Hindlimb muscle (tissue), 1 donor: ENCODE results near the gene SLC26A8. TPM values are rescaled to one million over a fixed set of nuclear protein-coding genes. Genes with fewer than 3 reads are reported as not detected.
"Not testable (repeated sequence)": the region's sequence is repeated elsewhere in the genome, so short reads cannot be mapped to it uniquely, and the experiment has no call there.

ENCODE experiments used
- DNase-seq: peaks from one replicate; pipeline ENCODE4 v3.0.0-alpha.2; 2013
- polyA plus RNA-seq: library from polyadenylated mRNA; unstranded; fragments of 120-200 nt; gene quantifications from one replicate; pipeline ENCODE4 v1.2.1, GENCODE V29; 2013; ENCODE audit not compliant: insufficient read length

Gene SLC26A8
- polyA plus RNA-seq, 1 donor = 0.17 TPM

DNA sequence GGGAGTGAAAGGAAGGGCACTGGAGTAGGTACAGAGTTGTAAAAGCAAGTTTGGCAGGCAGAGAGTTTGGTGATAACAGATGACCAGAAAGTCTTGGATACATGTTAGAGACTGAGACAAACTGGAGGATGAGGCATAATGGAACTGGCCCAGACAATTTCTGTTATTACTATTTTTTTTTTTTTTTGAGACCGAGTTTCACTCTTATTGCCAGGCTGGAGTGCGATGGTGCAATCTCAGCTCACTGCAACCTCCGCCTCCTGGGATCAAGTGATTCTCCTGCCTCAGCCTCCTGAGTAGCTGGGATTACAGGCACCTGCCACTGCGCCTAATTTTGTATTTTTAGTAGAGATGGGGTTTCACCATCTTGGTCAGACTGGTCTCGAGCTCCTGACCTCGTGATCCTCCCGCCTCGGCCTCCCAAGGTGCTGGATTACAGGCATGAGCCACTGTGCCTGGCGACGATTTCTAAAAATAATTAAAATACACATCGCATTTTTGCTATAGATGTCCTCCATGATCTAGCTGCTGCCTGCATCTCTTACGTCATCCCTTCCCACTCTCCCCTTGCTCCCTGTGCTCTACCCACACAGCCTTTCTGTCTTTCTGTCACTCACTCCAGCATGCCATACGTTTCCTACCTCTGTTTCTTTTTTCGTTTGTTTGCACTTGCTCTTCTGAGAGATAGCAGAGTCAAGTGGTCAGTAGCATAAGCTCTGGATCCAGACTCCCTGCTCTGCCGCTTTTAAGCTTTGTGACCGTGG lies 26.7 kb upstream of the SLC26A8 start:
- DNase-seq = no peak

- DNase-seq = no peak
Observed at GRCh38 chr6:36050305-36050704, 25.9 kb upstream of the SLC26A8 start.

GRCh38 chr6:36049582-36049981 lies 25.1 kb upstream of the SLC26A8 start:
- DNase-seq = no peak

DNA sequence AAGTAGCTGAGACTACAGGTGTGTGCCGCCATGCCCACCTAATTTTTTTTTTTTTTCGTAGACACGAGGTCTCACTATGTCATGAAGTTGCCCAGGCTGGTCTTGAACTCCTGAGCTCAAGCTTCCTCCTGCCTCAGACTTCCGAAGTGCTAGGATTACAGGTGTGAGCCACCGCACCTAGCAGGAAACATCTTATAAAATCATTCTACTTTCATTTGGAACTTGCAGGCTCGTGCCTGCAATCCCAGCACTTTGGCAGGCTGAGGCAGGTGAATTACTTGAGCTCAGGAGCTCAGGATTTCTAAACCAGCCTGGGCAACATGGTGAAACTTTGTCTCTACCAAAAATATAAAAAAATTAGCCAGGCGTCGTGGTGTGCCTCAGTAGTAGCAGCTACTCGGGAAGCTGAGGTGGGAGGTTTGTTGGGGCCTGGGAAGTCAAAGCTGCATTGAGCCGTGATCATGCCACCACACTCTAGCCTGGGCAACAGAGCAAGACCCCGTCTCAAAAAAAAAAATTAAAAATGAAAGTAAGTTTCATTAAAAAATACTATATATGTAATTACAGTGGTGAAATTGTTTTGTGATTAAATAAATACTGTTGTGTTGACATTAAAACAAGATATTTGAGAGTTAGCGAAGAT lies 18.3 kb upstream of the SLC26A8 start:
- no peak for DNase-seq

DNA sequence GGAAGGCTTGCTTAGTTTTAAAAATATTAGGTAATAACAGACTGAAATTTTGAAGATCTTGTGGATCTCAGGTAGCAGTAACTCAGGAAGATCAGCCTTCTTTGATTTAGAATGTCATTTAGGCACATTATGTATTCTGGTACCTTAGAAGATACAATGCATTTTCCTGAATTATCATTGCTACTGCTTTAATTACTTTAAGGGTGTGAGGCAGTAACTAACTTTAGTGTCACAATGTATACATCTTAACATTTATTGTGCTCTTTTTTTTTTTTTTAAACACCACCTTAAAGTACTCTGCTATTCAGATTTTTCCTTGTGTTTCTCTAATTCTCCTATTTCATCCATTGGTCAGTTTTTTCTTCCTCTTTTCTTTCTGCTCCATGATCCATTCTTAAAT lies 16.5 kb upstream of the SLC26A8 start:
- no peak for DNase-seq

DNA sequence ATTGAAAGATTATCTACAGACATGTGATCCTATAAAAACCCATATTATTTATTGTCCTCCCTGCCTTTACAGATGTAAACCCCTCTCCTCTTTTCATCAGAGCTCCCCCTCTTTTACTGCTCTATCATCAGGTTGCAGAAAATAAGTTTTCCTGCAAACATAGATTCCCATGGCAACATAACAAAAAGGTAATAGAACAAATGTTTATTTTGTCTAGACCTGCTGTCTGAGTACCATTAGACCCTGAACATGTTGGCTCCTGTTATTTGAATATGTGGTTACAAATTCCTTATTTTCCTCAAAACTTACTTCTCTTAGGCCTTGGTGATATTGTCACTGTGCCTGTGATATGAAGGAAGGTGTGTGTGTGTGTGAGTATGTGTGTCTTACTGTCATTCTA lies 14.7 kb upstream of the SLC26A8 start:
- no peak for DNase-seq

- DNase-seq = peak; percentile 19
Observed at GRCh38 chr6:36038120-36038876, 13.9 kb upstream of the SLC26A8 start.

GRCh38 chr6:36035225-36035624 lies 10.8 kb upstream of the SLC26A8 start:
- DNase-seq = no peak

DNA sequence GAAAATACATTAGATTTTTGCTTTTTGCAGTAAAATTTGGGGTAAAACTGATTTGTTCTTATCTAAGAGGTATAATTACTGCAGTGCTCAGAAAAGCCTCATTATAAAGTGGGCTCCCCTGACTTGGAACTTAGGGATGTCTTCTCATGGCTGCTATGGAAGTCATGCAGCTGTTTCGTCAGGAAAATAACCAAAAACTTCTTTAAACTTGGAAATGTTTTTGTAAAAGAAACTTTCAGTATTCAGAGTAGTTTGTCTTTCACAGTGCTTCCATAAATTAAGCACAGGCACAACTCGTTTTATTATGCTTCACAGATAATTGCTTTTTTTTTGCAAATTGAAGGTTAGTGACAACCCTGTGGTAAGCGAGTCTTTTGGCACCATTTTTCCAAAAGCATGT lies 10.0 kb upstream of the SLC26A8 start:
- DNase-seq = no peak

DNA sequence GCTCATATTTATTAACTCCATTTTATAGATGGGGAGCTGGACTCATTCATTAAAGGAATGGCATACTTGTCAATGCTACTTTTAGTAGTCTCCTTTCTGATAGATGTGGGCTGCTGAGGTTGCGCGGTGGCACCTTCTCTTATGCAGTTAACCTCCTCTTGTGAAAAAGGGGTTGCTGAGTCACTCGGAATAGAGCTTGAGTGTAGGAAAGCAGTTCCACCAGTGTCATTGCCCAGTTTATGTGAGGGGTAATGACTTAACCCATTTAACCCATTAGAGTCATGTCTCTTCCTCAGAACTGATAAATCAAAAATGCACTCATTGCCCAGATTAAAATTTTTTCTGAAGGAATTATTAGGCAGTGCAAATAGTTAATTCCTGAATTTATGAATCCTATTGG lies 9.5 kb upstream of the SLC26A8 start:
- DNase-seq = no peak

GRCh38 chr6:36033144-36033543 lies 8.7 kb upstream of the SLC26A8 start:
- DNase-seq = not testable (repeated sequence)

GRCh38 chr6:36032261-36032660 lies 7.8 kb upstream of the SLC26A8 start:
- DNase-seq = no peak

- DNase-seq = peak; percentile 42
Observed at GRCh38 chr6:36029464-36029863, 5.0 kb upstream of the SLC26A8 start.

- peak; percentile 48 for DNase-seq
Observed at GRCh38 chr6:36028877-36029324, 4.5 kb upstream of the SLC26A8 start.

DNA sequence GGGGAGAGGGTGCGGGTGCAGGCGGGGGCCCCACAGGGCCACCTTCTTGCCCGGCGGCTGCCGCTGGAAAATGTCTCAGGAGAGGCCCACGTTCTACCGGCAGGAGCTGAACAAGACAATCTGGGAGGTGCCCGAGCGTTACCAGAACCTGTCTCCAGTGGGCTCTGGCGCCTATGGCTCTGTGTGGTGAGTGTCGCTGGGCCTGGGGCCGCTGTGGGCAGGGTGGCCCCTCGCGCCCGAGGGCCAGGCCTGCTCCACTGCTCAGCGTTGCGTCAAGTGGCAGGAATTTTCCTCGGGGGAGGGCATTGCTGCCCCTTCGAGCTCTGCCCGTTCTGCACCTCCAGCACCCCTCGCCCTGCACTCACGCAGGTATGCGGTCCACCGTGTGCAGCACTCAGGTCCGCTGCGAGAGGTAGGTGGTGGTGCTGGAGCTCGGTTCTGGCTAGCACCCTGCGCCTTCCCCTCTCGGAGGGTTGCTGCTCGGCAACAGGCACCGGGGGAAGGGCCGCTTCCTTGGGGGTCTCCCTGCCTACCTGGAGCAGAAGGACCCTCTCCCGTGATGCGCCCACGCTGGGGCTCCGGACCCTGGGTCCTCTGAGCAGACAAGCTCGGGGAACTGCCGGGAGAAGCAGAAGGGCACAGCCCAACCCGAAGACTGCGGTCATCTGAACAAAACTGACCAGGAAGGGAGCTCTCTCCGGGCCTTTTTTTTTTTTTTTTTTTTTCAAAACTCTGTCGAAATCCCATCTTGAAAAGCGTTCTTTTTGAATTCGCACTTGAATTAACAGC lies 3.8 kb upstream of the SLC26A8 start:
- no peak for DNase-seq

DNA sequence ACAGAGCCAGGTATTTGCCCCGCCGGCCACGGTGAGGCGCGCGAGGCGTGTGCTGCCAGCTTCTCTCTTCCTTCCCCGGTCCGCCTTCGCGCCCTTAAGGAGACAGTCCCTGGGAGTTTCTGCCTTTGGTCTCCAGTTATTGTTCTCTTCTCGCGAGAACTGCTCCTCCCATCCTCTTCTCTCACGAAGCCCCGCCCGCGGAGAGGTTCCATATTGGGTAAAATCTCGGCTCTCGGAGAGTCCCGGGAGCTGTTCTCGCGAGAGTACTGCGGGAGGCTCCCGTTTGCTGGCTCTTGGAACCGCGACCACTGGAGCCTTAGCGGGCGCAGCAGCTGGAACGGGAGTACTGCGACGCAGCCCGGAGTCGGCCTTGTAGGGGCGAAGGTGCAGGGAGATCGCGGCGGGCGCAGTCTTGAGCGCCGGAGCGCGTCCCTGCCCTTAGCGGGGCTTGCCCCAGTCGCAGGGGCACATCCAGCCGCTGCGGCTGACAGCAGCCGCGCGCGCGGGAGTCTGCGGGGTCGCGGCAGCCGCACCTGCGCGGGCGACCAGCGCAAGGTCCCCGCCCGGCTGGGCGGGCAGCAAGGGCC lies 3.2 kb upstream of the SLC26A8 start, which contains the start of gene MAPK14:
TSS of gene MAPK14 (plus strand) at position 308 of the 587 bp plus-strand sequence. CDS start 350 bp downstream, outside the sequence.
- peak; percentile 100 for DNase-seq

DNA sequence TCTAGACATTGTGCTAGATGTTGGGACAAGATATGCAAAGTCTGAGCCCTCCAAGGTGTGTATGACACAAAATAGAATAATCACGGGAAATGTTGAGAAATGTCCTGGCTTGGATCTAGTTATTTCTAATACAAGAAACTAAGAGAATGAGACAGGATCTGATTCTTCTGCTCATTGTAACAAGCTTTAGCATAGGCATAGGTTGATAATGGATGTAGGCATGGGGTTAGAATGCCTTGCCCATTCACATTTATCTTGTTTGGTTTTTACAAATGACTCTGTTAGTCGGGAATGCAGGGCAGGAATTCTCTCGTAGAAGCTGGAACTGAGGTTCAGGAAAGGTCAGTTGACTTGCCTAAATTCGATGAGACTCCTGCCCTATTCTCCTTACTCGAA lies 1.5 kb upstream of the SLC26A8 start:
- DNase-seq = no peak

DNA sequence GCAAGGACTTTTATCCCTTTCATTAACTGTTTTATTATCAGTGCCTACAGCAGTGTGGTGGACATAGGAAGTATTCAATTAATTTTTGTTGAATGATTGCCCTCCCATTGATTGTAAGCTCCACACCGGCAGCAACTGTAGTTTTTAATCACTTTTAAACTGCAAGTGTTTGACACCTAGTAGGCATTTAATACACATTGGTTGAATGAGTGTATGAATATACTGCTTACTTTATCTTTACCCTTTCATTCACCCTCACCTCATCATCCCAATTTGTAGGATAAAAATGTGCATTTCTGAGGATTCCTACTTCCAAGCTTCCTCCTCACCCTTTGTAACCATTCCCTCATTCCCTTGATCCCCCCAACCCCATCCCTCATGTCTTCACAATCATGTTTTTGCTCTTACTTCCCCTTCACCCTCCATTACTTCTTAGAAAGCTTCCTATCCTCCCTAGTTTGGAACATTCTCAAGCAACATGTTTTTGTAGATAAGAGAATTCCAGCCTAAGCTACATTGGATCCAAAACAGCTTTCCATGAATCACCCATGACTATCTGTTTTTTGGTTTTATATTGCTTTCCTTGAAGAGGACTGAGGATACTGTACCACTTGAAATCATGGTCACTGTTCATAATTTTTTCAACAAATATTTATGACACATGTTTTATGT lies 955 bp upstream of the SLC26A8 start:
- no peak for DNase-seq

DNA sequence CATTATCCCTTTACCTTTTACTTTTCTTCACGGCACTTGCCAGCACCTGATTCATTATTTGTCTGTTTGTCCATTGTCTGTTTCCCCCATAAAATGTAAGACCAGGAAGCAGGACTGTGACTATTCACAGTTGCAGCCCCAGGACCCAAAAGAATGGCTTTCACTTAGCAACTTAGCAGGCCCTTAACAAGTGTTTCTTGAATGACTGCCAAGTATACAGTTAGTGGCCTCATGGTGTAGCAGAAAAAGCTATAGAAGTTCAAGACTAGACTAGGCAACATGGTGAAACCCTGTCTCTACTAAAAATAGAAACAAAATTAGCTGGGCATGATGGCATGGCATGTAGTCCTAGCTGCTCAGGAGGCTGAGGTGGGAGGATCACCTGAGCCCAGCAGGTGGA lies 4.3 kb downstream of the SLC26A8 start:
- DNase-seq = no peak

DNA sequence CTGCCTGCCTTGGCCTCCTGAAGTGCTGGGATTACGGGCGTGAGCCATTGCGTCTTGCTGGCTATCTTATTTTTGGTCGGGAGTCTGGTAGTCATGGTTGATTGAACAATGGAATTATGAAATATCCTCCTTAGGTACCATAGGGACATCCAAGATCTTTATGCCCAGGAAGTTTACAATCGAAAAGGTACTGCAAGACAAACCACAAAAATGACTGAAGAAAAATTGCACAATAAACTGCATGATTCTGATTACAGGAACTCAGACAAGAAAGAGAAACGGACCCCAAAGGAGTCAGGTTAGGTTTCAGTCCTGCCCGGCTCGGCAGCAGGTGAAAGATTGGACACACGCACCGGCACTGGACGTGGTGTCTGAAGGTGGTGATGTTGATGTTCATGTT lies 5.3 kb downstream of the SLC26A8 start:
- no peak for DNase-seq

GRCh38 chr6:36018339-36018738 lies 6.1 kb downstream of the SLC26A8 start:
- no peak for DNase-seq

GRCh38 chr6:36015666-36016065 lies 8.8 kb downstream of the SLC26A8 start:
- no peak for DNase-seq
